Medulla oblongata (tissue), 1 donor: Measurements from ENCODE around the gene HOXB3.

Experiments used
- DNase-seq: peaks from one replicate; pipeline ENCODE4 v3.0.0-alpha.2; 2015; ENCODE audit errors: extremely low spot score

The HOXB3 gene

GRCh38 chr17:48597778-48598631 lies 8.0 kb upstream of the HOXB3 start:
- peak; percentile 73 for DNase-seq

GRCh38 chr17:48597528-48597777 lies 7.4 kb upstream of the HOXB3 start:
- no peak for DNase-seq

- DNase-seq: no peak
Measured at GRCh38 chr17:48596735-48597527, 6.9 kb upstream of the HOXB3 start.

GRCh38 chr17:48596000-48596734 lies 6.1 kb upstream of the HOXB3 start:
- DNase-seq: no peak

- DNase-seq: no peak
Measured at GRCh38 chr17:48595278-48595999, 5.4 kb upstream of the HOXB3 start.

GRCh38 chr17:48594538-48595277 lies 4.7 kb upstream of the HOXB3 start:
- no peak for DNase-seq

- DNase-seq: peak; percentile 85
Measured at GRCh38 chr17:48593840-48594537, 3.9 kb upstream of the HOXB3 start.

- no peak for DNase-seq
Measured at GRCh38 chr17:48593126-48593829, 3.2 kb upstream of the HOXB3 start, which contains the start of gene HOXB5. TSS of gene HOXB5 (minus strand) at chr17:48593779. CDS start at chr17:48593682, 97 bp downstream.

GRCh38 chr17:48592577-48592976 lies 2.5 kb upstream of the HOXB3 start:
- DNase-seq: no peak

GRCh38 chr17:48592057-48592514 lies 2.0 kb upstream of the HOXB3 start:
- no peak for DNase-seq

GRCh38 chr17:48591255-48592056 lies 1.4 kb upstream of the HOXB3 start:
- no peak for DNase-seq

GRCh38 chr17:48590607-48591161 lies 643 bp upstream of the HOXB3 start:
- no peak for DNase-seq

GRCh38 chr17:48589060-48589830 lies 796 bp downstream of the HOXB3 start:
- DNase-seq: no peak

- DNase-seq: no peak
Measured at GRCh38 chr17:48588528-48588927, 1.5 kb downstream of the HOXB3 start.

- no peak for DNase-seq
Measured at GRCh38 chr17:48588074-48588415, 2.0 kb downstream of the HOXB3 start.

- DNase-seq: no peak
Measured at GRCh38 chr17:48587276-48588073, 2.6 kb downstream of the HOXB3 start.
